Esophagus squamous epithelium (tissue), 5 donors: Measurements from ENCODE around the gene PEX11A. TPM values are rescaled to one million over a fixed set of nuclear protein-coding genes. Genes with fewer than 3 reads are reported as not detected.

Experiments used
- DNase-seq: peaks from one replicate; lab custom pipeline; 2025; lab: John Stamatoyannopoulos, UW
- H3K27ac ChIP-seq, 4 donors: fragments of 200-600 bp; sonication (generic); one replicate each; pipeline ENCODE4 v1.5.1; 2016 to 2019; ENCODE audit warnings: mild to moderate bottlenecking in 1 of 4
- H3K27me3 ChIP-seq, 4 donors: fragments of 200-600 bp; sonication (generic); 1 replicate in 3 of 4; 2 replicates in 1 of 4; pipeline versions ENCODE4 v1.5.1 to v1.6.0; 2017 to 2021; ENCODE audit warnings: antibody characterized with exemption in 1 of 4
- H3K36me3 ChIP-seq, 3 donors: fragments of 200-600 bp; sonication (generic); one replicate each; pipeline ENCODE4 v1.5.1; 2016 to 2019
- H3K4me1 ChIP-seq, 3 donors: fragments of 200-600 bp; sonication (generic); one replicate each; pipeline ENCODE4 v1.5.1; 2017 to 2019
- H3K4me3 ChIP-seq, 4 donors: fragments of 200-600 bp; sonication (generic); 1 replicate in 3 of 4; 2 replicates in 1 of 4; pipeline ENCODE4 v1.5.1; 2016 to 2019; ENCODE audit warnings: mild to moderate bottlenecking in 2 of 4, moderate library complexity in 1 of 4
- H3K9me3 ChIP-seq, 3 donors: fragments of 200-600 bp; sonication (generic); one replicate each; pipeline ENCODE4 v1.5.1; 2016 to 2019
- CTCF ChIP-seq, 6 experiments: fragments of 450-650 bp in 4 of 6; fragments of 200-600 bp in 2 of 6; sonication (generic) in 2 of 6; IDR thresholded peaks; one replicate each; pipeline ENCODE4 v1.5.1; 2016 to 2019; ENCODE audit warnings: antibody characterized with exemption in 6 of 6, mild to moderate bottlenecking in 4 of 6, moderate library complexity in 4 of 6
- POLR2A ChIP-seq, 4 donors: fragments of 450-650 bp; IDR thresholded peaks; one replicate each; pipeline ENCODE4 v1.6.1; 2017; ENCODE audit warnings: antibody characterized with exemption in 4 of 4, mild to moderate bottlenecking in 4 of 4, moderate library complexity in 3 of 4
- WGBS, 2 donors: methylation state at CpG; one replicate each; pipeline ENCODE4 v1.1.5; 2018; 5-methylcytosine and 5-hydroxymethylcytosine counted together
- intact Hi-C: fragments of 100-400 bp; cut with DNase I; formaldehyde crosslinking; loops from one replicate; pipeline ENCODE4 v1.15.0; 2022
- total RNA-seq, 4 donors: library from RNA; depleted of rRNA; stranded (reverse); fragments of >200 nt; gene quantifications; one replicate each; pipeline ENCODE4 v1.1.0, GENCODE V29; 2016
- donor health status: DM: yes; HTN: yes; CAD: no.

PEX11A gene
- total RNA-seq, 4 donors from 2014 or later = 3.1 to 6.7 (median 5.6) TPM

- WGBS, 2 donors = 89 to 91% methylated on average over 4 of the region's 8 CpGs
- TF ChIP-seq CTCF (IDR thresholded peaks at IDR 0.05) (no peak), POLR2A (IDR thresholded peaks at IDR 0.05) (no peak)
- Histone ChIP-seq H3K27me3 (peaks cover 0 to 4% (median 0%) of the 10 kb centered on the region in 4 donors), H3K27ac (no peak overlapping the region), H3K36me3 (peaks cover 0 to 14% (median 0%) of the 10 kb centered on the region in 3 donors), H3K4me3 (no peak overlapping the region), H3K9me3 (no peaks in the 10 kb centered on the region), H3K4me1 (peaks cover 0 to 8% (median 0%) of the 10 kb centered on the region in 3 donors)
- no peak for DNase-seq
- intact Hi-C loops = no loop called here
Measured at GRCh38 chr15:89645680-89646079, 44.9 kb downstream of the PEX11A start.

GRCh38 chr15:89642106-89642505, 48.4 kb downstream of the PEX11A start:
- Histone ChIP-seq H3K27me3 (no peaks in the 10 kb centered on the region), H3K36me3 (peaks cover 0 to 14% (median 0%) of the 10 kb centered on the region in 3 donors), H3K4me3 (no peak overlapping the region), H3K9me3 (no peaks in the 10 kb centered on the region), H3K27ac (no peak overlapping the region), H3K4me1 (peaks cover 0 to 3% (median 0%) of the 10 kb centered on the region in 3 donors)
- TF ChIP-seq CTCF (IDR thresholded peaks at IDR 0.05) (no peak), POLR2A (IDR thresholded peaks at IDR 0.05) (no peak)
- no peak for DNase-seq
- intact Hi-C loops = no loop called here
- 91 to 95% methylated on average over 2 to 4 of the region's 16 CpGs for WGBS, 2 donors

- TF ChIP-seq CTCF (IDR thresholded peaks at IDR 0.05) (no peak), POLR2A (IDR thresholded peaks at IDR 0.05) (no peak)
- intact Hi-C loops = no loop called here
- 81 to 85% methylated on average over 5 of the region's 5 CpGs for WGBS, 2 donors
- Histone ChIP-seq H3K4me3 (no peak overlapping the region), H3K9me3 (no peaks in the 10 kb centered on the region), H3K4me1 (no peaks in the 10 kb centered on the region), H3K36me3 (peaks cover 0 to 14% (median 0%) of the 10 kb centered on the region in 3 donors), H3K27ac (no peak overlapping the region), H3K27me3 (no peaks in the 10 kb centered on the region)
- DNase-seq = no peak
Measured at GRCh38 chr15:89641053-89641452, 49.5 kb downstream of the PEX11A start.

- Histone ChIP-seq H3K27ac (no peak overlapping the region), H3K4me3 (no peak overlapping the region), H3K27me3 (no peaks in the 10 kb centered on the region), H3K4me1 (no peaks in the 10 kb centered on the region), H3K36me3 (peaks cover 0 to 14% (median 0%) of the 10 kb centered on the region in 3 donors), H3K9me3 (no peaks in the 10 kb centered on the region)
- WGBS, 2 donors = 96 to 98% methylated on average over 5 of the region's 5 CpGs
- intact Hi-C loops = no loop called here
- no peak for DNase-seq
- no peak for TF ChIP-seq POLR2A (IDR thresholded peaks at IDR 0.05)
- TF ChIP-seq CTCF (IDR thresholded peaks at IDR 0.05) = no peak
Measured at GRCh38 chr15:89640245-89640644, 50.3 kb downstream of the PEX11A start.

GRCh38 chr15:89633585-89633984, 57.0 kb downstream of the PEX11A start:
- no peaks in the 10 kb centered on the region for H3K9me3 ChIP-seq
- H3K27ac ChIP-seq = no peak overlapping the region
- DNase-seq = no peak
- intact Hi-C loops = no loop called here
- no peaks in the 10 kb centered on the region for H3K27me3 ChIP-seq
- H3K36me3 ChIP-seq = peaks cover 7 to 50% (median 21%) of the 10 kb centered on the region in 3 donors
- WGBS, 2 donors = 93 to 98% methylated on average over 3 to 12 of the region's 23 CpGs
- H3K4me1 ChIP-seq = no peaks in the 10 kb centered on the region
- TF ChIP-seq CTCF (IDR thresholded peaks at IDR 0.05) = no peak
- no peak for TF ChIP-seq POLR2A (IDR thresholded peaks at IDR 0.05)
- no peak overlapping the region for H3K4me3 ChIP-seq
